MM.1S (cell line): Measurements from ENCODE around the gene KLHL20.
"Not testable (repeated sequence)": the region's sequence is repeated elsewhere in the genome, so short reads cannot be mapped to it uniquely, and the experiment has no call there.

Source experiments
- DNase-seq: peaks from one replicate; pipeline ENCODE4 v3.0.0-alpha.2; 2015
- H2AFZ ChIP-seq: fragments of 300-600 bp; sonication (generic); 2 replicates; pipeline ENCODE4 v1.6.0; 2016; ENCODE audit warnings: antibody characterized with exemption, low read length
- H3F3A ChIP-seq: fragments of 300-600 bp; sonication (generic); 2 replicates; pipeline ENCODE4 v1.6.1; 2016; ENCODE audit warnings: mild to moderate bottlenecking, antibody characterized with exemption, low read length, moderate library complexity, mixed read lengths; ENCODE audit not compliant: insufficient read depth
- H3K27ac ChIP-seq: fragments of 300-600 bp; sonication (generic); 2 replicates; pipeline ENCODE4 v1.5.1; 2016; ENCODE audit warnings: mild to moderate bottlenecking, low read length
- H3K27me3 ChIP-seq: fragments of 300-600 bp; sonication (generic); replicated peaks from 2 replicates; pipeline ENCODE4 v1.6.0; 2016; ENCODE audit warnings: low read length; ENCODE audit not compliant: insufficient read depth
- H3K36me3 ChIP-seq: fragments of 300-600 bp; sonication (generic); replicated peaks from 2 replicates; pipeline ENCODE4 v1.6.1; 2016; ENCODE audit warnings: mild to moderate bottlenecking, low read length, mixed read lengths; ENCODE audit not compliant: insufficient read depth
- H3K4me1 ChIP-seq: fragments of 300-600 bp; sonication (generic); 2 replicates; pipeline ENCODE4 v1.6.1; 2016; ENCODE audit warnings: low read length, mixed read lengths
- H3K4me2 ChIP-seq: fragments of 300-600 bp; sonication (generic); 2 replicates; pipeline ENCODE4 v1.6.0; 2016; ENCODE audit warnings: low read depth, low read length
- H3K4me3 ChIP-seq: fragments of 300-600 bp; sonication (generic); 2 replicates; pipeline ENCODE4 v1.5.1; 2016; ENCODE audit warnings: low read length, mixed read lengths
- H3K79me2 ChIP-seq: fragments of 300-600 bp; sonication (generic); 2 replicates; pipeline ENCODE4 v1.6.1; 2016; ENCODE audit warnings: mixed run types, low read length, mixed read lengths
- H3K9ac ChIP-seq: fragments of 300-600 bp; sonication (generic); 2 replicates; pipeline ENCODE4 v1.6.1; 2016; ENCODE audit warnings: low read length, mixed read lengths
- H3K9me2 ChIP-seq: fragments of 300-600 bp; sonication (generic); replicated peaks from 2 replicates; pipeline ENCODE4 v1.6.1; 2016; ENCODE audit warnings: mild to moderate bottlenecking, low read length, mixed read lengths; ENCODE audit not compliant: insufficient read depth
- H3K9me3 ChIP-seq: fragments of 300-600 bp; sonication (generic); replicated peaks from 2 replicates; pipeline ENCODE4 v1.6.1; 2016; ENCODE audit warnings: mild to moderate bottlenecking, low read length, mixed read lengths; ENCODE audit not compliant: insufficient read depth
- H4K20me1 ChIP-seq: fragments of 300-600 bp; sonication (generic); 2 replicates; pipeline ENCODE4 v1.6.1; 2016; ENCODE audit warnings: mild to moderate bottlenecking, low read length, moderate library complexity, mixed read lengths; ENCODE audit not compliant: insufficient read depth
- EZH2 ChIP-seq: fragments of 300-600 bp; sonication (generic); optimal IDR thresholded peaks from 2 replicates; pipeline ENCODE3; 2017; ENCODE audit warnings: low read depth, mild to moderate bottlenecking, antibody characterized with exemption, low read length, mixed read lengths
- EZH2phosphoT487 ChIP-seq: fragments of 300-600 bp; sonication (generic); IDR thresholded peaks from 2 replicates; pipeline ENCODE4 v1.6.1; 2018; ENCODE audit warnings: antibody characterized with exemption, low read length
- TF ChIP-seq, protein P1 (sequence below): fragments of 300-600 bp; sonication (generic); IDR thresholded peaks from 2 replicates; pipeline ENCODE4 v1.5.1; 2016; ENCODE audit warnings: antibody characterized with exemption, low read length, mixed read lengths

KLHL20 gene

DNA sequence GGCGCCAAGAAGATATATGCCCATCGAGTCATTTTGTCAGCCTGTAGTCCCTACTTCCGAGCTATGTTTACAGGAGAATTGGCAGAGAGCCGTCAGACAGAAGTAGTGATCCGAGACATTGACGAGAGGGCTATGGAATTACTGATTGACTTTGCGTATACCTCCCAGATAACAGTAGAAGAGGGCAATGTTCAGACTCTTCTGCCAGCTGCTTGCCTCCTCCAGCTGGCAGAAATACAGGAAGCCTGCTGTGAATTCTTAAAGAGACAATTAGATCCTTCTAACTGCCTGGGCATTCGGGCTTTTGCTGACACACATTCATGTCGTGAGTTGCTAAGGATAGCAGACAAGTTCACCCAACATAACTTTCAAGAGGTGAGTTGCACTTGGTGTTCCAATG, 19.1 kb downstream of the KLHL20 start:
- H3K36me3 ChIP-seq, result peaks cover 11% of the 10 kb centered on the region; the same call in 1 of the 2 replicates
- H3K9me3 ChIP-seq, result no peaks in the 10 kb centered on the region
- H3K4me3 ChIP-seq, result no peak overlapping the region
- no peaks in the 10 kb centered on the region for H3K27me3 ChIP-seq
- no peak overlapping the region for H3K9ac ChIP-seq
- H3K79me2 ChIP-seq, result peaks cover 20% of the 10 kb centered on the region
- H3K9me2 ChIP-seq, result no peaks in the 10 kb centered on the region
- no peaks in the 10 kb centered on the region for H3F3A ChIP-seq
- H3K27ac ChIP-seq, result no peak overlapping the region
- H4K20me1 ChIP-seq, result no peaks in the 10 kb centered on the region
- TF ChIP-seq EZH2phosphoT487, result no peak
- TF ChIP-seq EZH2, result no peak
- TF ChIP-seq, protein P1, sequence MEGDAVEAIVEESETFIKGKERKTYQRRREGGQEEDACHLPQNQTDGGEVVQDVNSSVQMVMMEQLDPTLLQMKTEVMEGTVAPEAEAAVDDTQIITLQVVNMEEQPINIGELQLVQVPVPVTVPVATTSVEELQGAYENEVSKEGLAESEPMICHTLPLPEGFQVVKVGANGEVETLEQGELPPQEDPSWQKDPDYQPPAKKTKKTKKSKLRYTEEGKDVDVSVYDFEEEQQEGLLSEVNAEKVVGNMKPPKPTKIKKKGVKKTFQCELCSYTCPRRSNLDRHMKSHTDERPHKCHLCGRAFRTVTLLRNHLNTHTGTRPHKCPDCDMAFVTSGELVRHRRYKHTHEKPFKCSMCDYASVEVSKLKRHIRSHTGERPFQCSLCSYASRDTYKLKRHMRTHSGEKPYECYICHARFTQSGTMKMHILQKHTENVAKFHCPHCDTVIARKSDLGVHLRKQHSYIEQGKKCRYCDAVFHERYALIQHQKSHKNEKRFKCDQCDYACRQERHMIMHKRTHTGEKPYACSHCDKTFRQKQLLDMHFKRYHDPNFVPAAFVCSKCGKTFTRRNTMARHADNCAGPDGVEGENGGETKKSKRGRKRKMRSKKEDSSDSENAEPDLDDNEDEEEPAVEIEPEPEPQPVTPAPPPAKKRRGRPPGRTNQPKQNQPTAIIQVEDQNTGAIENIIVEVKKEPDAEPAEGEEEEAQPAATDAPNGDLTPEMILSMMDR, result no peak
- DNase-seq, result no peak
- no peak overlapping the region for H3K4me2 ChIP-seq
- no peaks in the 10 kb centered on the region for H3K4me1 ChIP-seq
- H2AFZ ChIP-seq, result no peak overlapping the region

DNA sequence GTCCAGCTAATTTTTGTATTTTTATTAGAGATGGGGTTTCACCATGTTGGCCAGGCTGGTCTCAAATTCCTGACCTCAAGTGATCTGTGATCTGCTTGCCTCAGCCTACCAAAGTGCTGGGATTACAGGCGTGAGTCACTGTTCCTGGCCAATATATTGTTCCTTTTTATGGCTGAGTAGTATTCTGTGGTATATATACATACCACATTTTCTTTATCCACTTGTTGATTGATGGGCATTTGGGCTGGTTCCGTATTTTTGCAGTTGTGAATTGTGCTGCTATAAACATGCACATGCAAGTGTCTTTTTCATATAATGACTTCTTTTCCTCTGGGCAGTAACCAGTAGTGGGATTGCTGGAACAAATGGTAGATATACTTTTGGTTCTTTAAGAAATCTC, 21.3 kb downstream of the KLHL20 start:
- not testable (repeated sequence) for H2AFZ ChIP-seq, H3K4me3 ChIP-seq, DNase-seq, H3K27ac ChIP-seq, H3F3A ChIP-seq, H3K9me2 ChIP-seq, H3K9ac ChIP-seq, H3K4me2 ChIP-seq, H3K27me3 ChIP-seq, H3K9me3 ChIP-seq, H3K4me1 ChIP-seq, H4K20me1 ChIP-seq
- Histone ChIP-seq H3K79me2 (peaks cover 33% of the 10 kb centered on the region), H3K36me3 (peaks cover 11% of the 10 kb centered on the region; the same call in 1 of the 2 replicates)

DNA sequence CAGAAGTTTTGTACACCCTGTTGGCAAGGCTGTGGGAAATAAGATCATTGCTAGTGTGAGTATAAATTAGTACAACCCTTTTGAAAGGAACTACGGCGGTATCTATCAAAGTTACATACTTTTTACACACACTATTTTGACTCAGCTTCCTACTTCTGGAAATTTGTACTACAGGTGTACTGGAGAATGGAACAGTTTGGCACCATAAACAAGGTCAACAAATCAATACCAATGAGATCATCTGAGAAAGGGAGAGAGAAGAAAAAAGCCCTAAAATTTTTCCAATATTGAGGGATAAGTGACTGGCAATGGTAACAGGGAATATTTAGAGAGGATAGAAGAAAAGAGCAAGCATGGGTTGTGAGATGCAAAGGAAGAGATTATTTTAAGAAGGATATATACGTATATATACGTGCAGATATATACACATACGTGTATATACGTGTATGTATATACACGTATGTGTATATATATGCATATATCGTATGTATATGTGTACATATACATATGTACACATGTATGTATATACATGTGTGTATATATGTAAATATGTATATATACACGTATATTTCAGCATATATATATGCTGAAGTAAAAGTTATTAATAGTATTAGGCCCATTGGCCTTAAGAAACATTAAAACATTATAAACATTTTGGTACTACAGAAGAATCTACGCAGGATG, 27.6 kb downstream of the KLHL20 start:
- no peak for DNase-seq

DNA sequence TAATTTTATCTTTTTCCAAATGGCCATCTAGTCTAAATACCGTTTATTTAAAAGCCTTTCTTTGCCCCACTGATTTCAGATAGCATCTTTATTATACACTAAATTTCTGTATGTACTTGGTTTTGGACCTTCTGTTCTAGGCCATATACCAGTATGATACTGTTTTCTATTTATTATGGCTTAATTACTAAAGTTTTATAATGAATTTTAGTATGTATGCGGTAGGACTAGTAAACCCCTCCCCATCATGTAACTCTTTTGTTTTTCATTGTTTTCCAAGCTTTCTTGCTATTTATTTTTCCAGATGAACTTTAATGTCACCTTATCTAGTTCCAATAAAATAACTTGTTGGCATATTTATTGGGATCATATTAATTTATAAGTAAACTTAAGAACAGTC, 29.9 kb downstream of the KLHL20 start:
- no peak for DNase-seq
- peaks cover 28% of the 10 kb centered on the region for H3K79me2 ChIP-seq
- H3K4me3 ChIP-seq, result no peak overlapping the region
- H3K27ac ChIP-seq, result no peak overlapping the region
- H3K4me2 ChIP-seq, result no peak overlapping the region
- H3K27me3 ChIP-seq, result no peaks in the 10 kb centered on the region
- no peaks in the 10 kb centered on the region for H3K36me3 ChIP-seq
- H3K9me2 ChIP-seq, result no peaks in the 10 kb centered on the region
- no peak overlapping the region for H3K9ac ChIP-seq
- H4K20me1 ChIP-seq, result no peaks in the 10 kb centered on the region
- H3K9me3 ChIP-seq, result no peaks in the 10 kb centered on the region
- H3K4me1 ChIP-seq, result no peaks in the 10 kb centered on the region
- TF ChIP-seq EZH2, result no peak
- TF ChIP-seq EZH2phosphoT487, result no peak
- TF ChIP-seq, protein P1, result no peak
- no peak overlapping the region for H2AFZ ChIP-seq
- H3F3A ChIP-seq, result no peaks in the 10 kb centered on the region

More for the DNA sequence above, 27.6 kb downstream of the KLHL20 start:
- Histone ChIP-seq H3K27ac (no peak overlapping the region), H3K9me3 (no peaks in the 10 kb centered on the region), H4K20me1 (no peaks in the 10 kb centered on the region), H3K4me1 (no peaks in the 10 kb centered on the region), H3K27me3 (no peaks in the 10 kb centered on the region), H3F3A (no peaks in the 10 kb centered on the region), H3K4me3 (no peak overlapping the region), H3K4me2 (no peak overlapping the region), H2AFZ (no peak overlapping the region), H3K9me2 (no peaks in the 10 kb centered on the region), H3K9ac (no peak overlapping the region), H3K79me2 (peaks cover 45% of the 10 kb centered on the region), H3K36me3 (no peaks in the 10 kb centered on the region)
- TF ChIP-seq EZH2phosphoT487 (no peak), EZH2 (no peak)
- TF ChIP-seq, protein P1, result no peak
